Prostate gland (tissue), 2 donors: ENCODE measurements around the gene SERPINA1. TPM values are rescaled to one million over a fixed set of nuclear protein-coding genes. Genes with fewer than 3 reads are reported as not detected.

ENCODE experiments used
- DNase-seq: peaks from one replicate; pipeline ENCODE4 v3.0.0-alpha.2; 2019; ENCODE audit warnings: low spot score
- H3K27ac ChIP-seq, 2 donors: fragments of 200-600 bp; sonication (generic); 2 replicates each; pipeline ENCODE4 v1.5.1; 2017 to 2019
- H3K27me3 ChIP-seq: fragments of 200-600 bp; sonication (generic); replicated peaks from 2 replicates; pipeline ENCODE4 v1.5.1; 2019; ENCODE audit not compliant: insufficient read depth
- H3K36me3 ChIP-seq, 2 donors: fragments of 200-600 bp; sonication (generic); 1 replicate in 1 of 2; 2 replicates in 1 of 2; pipeline versions ENCODE4 v1.5.1 to v1.8.1; 2017 to 2019
- H3K4me1 ChIP-seq: fragments of 200-600 bp; sonication (generic); replicated peaks from 2 replicates; pipeline ENCODE4 v1.5.1; 2019
- H3K4me3 ChIP-seq, 2 donors: fragments of 200-600 bp; sonication (generic); 2 replicates each; pipeline ENCODE4 v1.5.1; 2017 to 2019
- H3K9me3 ChIP-seq: fragments of 200-600 bp; sonication (generic); 2 replicates; pipeline ENCODE4 v1.5.1; 2017
- POLR2A ChIP-seq: fragments of 450-650 bp; IDR thresholded peaks from one replicate; pipeline ENCODE4 v1.6.1; 2016; ENCODE audit warnings: antibody characterized with exemption, mild to moderate bottlenecking
- POLR2AphosphoS5 ChIP-seq: sonication (generic); formaldehyde crosslinking; IDR thresholded peaks from one replicate; pipeline ENCODE4 v1.6.1; 2017; ENCODE audit warnings: antibody characterized with exemption
- WGBS: methylation state at CpG from one replicate; pipeline ENCODE4 v1.1.5; 2018; 5-methylcytosine and 5-hydroxymethylcytosine counted together
- intact Hi-C: fragments of 100-400 bp; cut with DNase I; formaldehyde crosslinking; loops from one replicate; pipeline ENCODE4 v1.14.2; 2022
- total RNA-seq, 2 donors: library from RNA; depleted of rRNA; stranded (reverse); fragments of >200 nt; gene quantifications; one replicate each; pipeline ENCODE4 v1.1.0, GENCODE V29; 2016
- TF ChIP-seq, protein P1 (sequence below), 4 experiments: fragments of 200-600 bp in 2 of 4; fragments of 450-650 bp in 2 of 4; sonication (generic) in 2 of 4; IDR thresholded peaks; 1 replicate in 3 of 4; 2 replicates in 1 of 4; pipeline ENCODE4 v1.5.1; 2016 to 2019; ENCODE audit warnings: antibody characterized with exemption in 4 of 4, mild to moderate bottlenecking in 2 of 4, moderate library complexity in 2 of 4

SERPINA1 gene
- total RNA-seq, 2 donors from 2014 or later: 4.9 to 9.8 TPM

DNA sequence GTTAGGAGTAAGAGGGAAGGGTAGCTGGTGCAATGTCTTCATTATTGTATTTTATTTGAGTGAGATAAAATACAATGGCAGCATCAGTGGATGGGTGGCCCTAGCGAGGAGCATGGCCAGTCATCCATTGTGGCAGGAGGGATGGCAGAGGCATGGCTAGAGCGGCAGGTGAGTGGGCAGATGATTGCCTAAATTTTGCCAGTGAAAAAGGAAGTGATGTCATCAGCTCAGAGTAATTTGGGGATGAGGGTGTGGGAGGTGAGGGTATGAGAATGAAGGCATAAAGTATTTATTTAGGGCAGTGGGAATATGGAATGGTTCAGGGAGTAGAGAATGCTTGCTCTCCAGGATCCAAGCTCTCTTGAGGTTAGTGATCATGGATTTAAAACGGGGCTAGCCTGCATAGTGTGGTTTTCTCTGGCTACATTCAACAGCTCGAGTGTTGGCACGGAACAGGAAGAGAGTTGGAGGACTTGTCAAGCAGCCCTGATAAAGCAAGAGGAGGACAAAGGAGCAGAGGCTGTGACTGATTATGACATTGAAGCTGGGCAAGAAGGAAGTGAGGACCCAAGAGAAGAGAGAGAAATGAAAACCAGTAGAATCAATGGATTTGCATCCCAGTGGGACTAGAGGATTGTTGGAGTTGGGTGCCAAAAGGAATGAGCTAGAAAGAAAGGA, 46.6 kb downstream of the SERPINA1 start:
- intact Hi-C loops: no loop called here
- Histone ChIP-seq H3K9me3 (no peaks in the 10 kb centered on the region), H3K36me3 (no peaks in the 10 kb centered on the region), H3K4me1 (no peaks in the 10 kb centered on the region), H3K4me3 (no peak overlapping the region), H3K27me3 (peaks cover 6% of the 10 kb centered on the region), H3K27ac (no peak overlapping the region)
- TF ChIP-seq POLR2A (no peak), POLR2AphosphoS5 (no peak)
- 56% methylated on average over 5 of the region's 5 CpGs for WGBS
- no peak for DNase-seq

DNA sequence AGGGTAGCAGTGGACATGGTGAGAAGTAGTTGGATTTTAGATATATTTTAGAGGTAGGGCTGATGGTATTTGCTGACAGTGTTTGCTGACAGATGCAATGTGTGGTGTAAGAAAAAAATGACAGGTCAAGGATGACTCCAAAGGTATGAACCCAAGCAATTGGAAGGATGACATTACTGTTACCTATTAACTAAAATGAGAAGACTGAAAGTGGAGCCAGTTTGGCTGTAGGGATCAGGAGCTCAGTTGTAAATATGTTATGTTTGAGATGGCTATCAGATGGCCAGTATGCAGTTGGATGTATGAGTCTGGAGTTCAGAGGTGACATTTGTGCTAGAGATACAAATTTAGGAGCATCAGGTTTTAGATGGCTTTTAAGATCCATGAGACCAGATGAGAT, 47.9 kb downstream of the SERPINA1 start:
- Histone ChIP-seq H3K27ac (no peak overlapping the region), H3K4me1 (no peaks in the 10 kb centered on the region), H3K4me3 (no peak overlapping the region), H3K27me3 (peaks cover 6% of the 10 kb centered on the region), H3K36me3 (no peaks in the 10 kb centered on the region), H3K9me3 (no peaks in the 10 kb centered on the region)
- no peak for DNase-seq
- intact Hi-C loops: no loop called here
- TF ChIP-seq POLR2A (no peak), POLR2AphosphoS5 (no peak)
- TF ChIP-seq, protein P1, sequence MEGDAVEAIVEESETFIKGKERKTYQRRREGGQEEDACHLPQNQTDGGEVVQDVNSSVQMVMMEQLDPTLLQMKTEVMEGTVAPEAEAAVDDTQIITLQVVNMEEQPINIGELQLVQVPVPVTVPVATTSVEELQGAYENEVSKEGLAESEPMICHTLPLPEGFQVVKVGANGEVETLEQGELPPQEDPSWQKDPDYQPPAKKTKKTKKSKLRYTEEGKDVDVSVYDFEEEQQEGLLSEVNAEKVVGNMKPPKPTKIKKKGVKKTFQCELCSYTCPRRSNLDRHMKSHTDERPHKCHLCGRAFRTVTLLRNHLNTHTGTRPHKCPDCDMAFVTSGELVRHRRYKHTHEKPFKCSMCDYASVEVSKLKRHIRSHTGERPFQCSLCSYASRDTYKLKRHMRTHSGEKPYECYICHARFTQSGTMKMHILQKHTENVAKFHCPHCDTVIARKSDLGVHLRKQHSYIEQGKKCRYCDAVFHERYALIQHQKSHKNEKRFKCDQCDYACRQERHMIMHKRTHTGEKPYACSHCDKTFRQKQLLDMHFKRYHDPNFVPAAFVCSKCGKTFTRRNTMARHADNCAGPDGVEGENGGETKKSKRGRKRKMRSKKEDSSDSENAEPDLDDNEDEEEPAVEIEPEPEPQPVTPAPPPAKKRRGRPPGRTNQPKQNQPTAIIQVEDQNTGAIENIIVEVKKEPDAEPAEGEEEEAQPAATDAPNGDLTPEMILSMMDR (IDR thresholded peaks at IDR 0.05): no peak

- intact Hi-C loops: no loop called here
- no peak overlapping the region for H3K27ac ChIP-seq
Measured at GRCh38 chr14:94338023-94338422, 50.4 kb downstream of the SERPINA1 start.

GRCh38 chr14:94337274-94337673, 51.1 kb downstream of the SERPINA1 start:
- Histone ChIP-seq H3K4me1 (no peaks in the 10 kb centered on the region), H3K4me3 (no peak overlapping the region), H3K36me3 (no peaks in the 10 kb centered on the region), H3K27me3 (peaks cover 6% of the 10 kb centered on the region), H3K27ac (no peak overlapping the region), H3K9me3 (no peaks in the 10 kb centered on the region)
- intact Hi-C loops: no loop called here
- 81% methylated on average over 6 of the region's 6 CpGs for WGBS
- DNase-seq: no peak
- TF ChIP-seq, protein P1 (IDR thresholded peaks at IDR 0.05): no peak
- TF ChIP-seq POLR2A (no peak), POLR2AphosphoS5 (no peak)

More at GRCh38 chr14:94338023-94338422, 50.4 kb downstream of the SERPINA1 start:
- H3K36me3 ChIP-seq: no peaks in the 10 kb centered on the region
- WGBS: 83% methylated on average over 2 of the region's 2 CpGs
- no peak for DNase-seq
- no peak overlapping the region for H3K4me3 ChIP-seq
- no peaks in the 10 kb centered on the region for H3K9me3 ChIP-seq
- TF ChIP-seq POLR2AphosphoS5 (no peak), POLR2A (no peak)
- TF ChIP-seq, protein P1 (IDR thresholded peaks at IDR 0.05): no peak
- H3K4me1 ChIP-seq: no peaks in the 10 kb centered on the region
- H3K27me3 ChIP-seq: peaks cover 6% of the 10 kb centered on the region

GRCh38 chr14:94334872-94335271, 53.5 kb downstream of the SERPINA1 start:
- Histone ChIP-seq H3K4me3 (no peak overlapping the region), H3K27ac (no peak overlapping the region), H3K36me3 (no peaks in the 10 kb centered on the region), H3K9me3 (no peaks in the 10 kb centered on the region), H3K4me1 (no peaks in the 10 kb centered on the region), H3K27me3 (peaks cover 8% of the 10 kb centered on the region)
- TF ChIP-seq, protein P1 (IDR thresholded peaks at IDR 0.05): no peak
- no peak for TF ChIP-seq POLR2AphosphoS5
- no peak for TF ChIP-seq POLR2A
- DNase-seq: no peak
- intact Hi-C loops: no loop called here
- 50% methylated on average over 4 of the region's 4 CpGs for WGBS
